ENCODE measurements around the gene CMSS1.
A peak's percentile ranks its signal among the peaks of the same experiment; 100 is the strongest.

The CMSS1 gene

DNA sequence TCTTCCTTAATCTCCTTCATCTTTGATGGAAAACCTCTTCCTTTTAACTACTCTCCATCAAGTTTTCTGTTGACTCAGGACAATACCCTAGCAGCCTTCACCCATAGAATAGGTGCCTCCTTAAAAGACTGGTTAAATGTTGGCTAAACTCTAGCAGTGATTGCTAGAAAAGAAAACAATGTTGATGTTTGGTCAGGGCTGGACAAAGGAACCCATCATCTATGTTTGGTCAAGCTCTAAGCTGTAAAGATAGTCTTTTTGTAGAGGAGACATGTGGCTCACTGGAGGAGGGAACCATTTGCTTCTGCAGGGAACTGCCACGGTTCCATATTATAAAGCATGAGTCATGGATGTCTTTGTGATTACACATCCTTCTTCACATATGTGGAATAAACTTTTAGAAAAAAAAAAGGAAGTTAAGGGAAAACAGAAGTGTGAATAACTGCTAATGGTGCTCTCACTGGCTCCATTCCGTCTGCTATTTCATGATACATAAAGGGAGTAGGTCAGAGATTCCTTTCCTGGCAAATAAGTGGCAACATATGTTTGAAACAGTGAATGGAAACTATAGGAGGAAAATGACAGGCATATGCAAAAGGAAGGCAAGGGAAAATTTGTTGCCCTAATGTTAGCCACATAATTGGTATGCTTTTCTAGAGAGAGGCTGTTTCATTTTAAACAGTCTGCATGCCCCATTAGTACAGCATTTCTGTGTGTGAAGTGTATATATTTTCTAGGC lies 78.2 kb downstream of the CMSS1 start:
- H3K9me3 Mint-ChIP-seq: no peaks in the 10 kb centered on the region
- peaks cover 10% of the 10 kb centered on the region for H3K4me1 Mint-ChIP-seq
- H3K36me3 Mint-ChIP-seq (ENCODE audit: low read depth): no peaks in the 10 kb centered on the region
- H3K4me3 Mint-ChIP-seq: no peak overlapping the region
- H3K27ac Mint-ChIP-seq: peak overlapping the region in 2 of 3 experiments; percentile 23 to 25
- TF ChIP-seq, protein P1, sequence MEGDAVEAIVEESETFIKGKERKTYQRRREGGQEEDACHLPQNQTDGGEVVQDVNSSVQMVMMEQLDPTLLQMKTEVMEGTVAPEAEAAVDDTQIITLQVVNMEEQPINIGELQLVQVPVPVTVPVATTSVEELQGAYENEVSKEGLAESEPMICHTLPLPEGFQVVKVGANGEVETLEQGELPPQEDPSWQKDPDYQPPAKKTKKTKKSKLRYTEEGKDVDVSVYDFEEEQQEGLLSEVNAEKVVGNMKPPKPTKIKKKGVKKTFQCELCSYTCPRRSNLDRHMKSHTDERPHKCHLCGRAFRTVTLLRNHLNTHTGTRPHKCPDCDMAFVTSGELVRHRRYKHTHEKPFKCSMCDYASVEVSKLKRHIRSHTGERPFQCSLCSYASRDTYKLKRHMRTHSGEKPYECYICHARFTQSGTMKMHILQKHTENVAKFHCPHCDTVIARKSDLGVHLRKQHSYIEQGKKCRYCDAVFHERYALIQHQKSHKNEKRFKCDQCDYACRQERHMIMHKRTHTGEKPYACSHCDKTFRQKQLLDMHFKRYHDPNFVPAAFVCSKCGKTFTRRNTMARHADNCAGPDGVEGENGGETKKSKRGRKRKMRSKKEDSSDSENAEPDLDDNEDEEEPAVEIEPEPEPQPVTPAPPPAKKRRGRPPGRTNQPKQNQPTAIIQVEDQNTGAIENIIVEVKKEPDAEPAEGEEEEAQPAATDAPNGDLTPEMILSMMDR (IDR thresholded peaks at IDR 0.05; ENCODE audit: unreplicated experiment in 3 of 3): no peak
- no peaks in the 10 kb centered on the region for H3K27me3 Mint-ChIP-seq (ENCODE audit: low read depth)

DNA sequence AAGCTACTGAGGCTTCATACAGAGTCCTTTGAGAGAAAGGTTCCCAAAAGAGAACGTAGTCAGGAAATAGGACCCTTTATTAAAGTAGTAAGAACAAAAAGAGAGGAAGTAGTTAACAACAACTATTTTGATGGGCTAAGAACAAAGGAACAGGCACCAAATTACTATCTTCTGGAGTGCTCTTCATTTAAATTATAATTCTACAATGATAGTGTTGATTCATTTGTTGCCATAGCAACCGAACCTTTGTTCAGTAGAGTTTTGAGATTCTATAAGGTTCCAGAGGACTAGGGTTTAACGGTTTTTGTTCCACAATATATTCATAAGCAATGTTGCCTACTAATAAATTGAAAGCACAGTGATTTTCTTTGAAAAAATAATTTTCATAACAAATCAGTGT lies 78.8 kb downstream of the CMSS1 start:
- Mint-ChIP-seq H3K27ac (peak overlapping the region in 2 of 3 experiments; percentile 23 to 25), H3K27me3 (ENCODE audit: low read depth) (no peaks in the 10 kb centered on the region), H3K4me1 (peaks cover 14% of the 10 kb centered on the region), H3K4me3 (no peak overlapping the region), H3K36me3 (ENCODE audit: low read depth) (no peaks in the 10 kb centered on the region), H3K9me3 (no peaks in the 10 kb centered on the region)
- TF ChIP-seq, protein P1 (IDR thresholded peaks at IDR 0.05; ENCODE audit: unreplicated experiment in 3 of 3): no peak

DNA sequence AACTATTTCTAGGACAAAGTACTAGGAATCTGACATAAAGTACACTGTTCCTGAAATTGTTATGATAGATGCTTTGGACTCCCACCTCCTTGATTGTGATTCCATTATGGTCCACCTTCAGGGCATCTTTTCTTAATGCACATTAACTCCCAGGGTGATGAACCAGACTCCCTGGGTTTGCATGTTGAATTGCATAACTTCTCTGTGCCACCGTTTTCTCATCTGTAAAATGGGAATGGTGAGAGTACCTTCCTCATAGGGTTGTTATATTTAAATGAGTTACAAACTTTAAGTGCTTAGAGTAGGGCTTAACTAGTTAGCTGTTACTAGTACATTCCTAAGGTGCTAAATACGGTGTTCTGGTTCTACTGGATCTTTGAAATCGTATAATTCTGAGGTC lies 81.9 kb downstream of the CMSS1 start:
- Mint-ChIP-seq H3K4me1 (peaks cover 23% of the 10 kb centered on the region), H3K27ac (no peak overlapping the region), H3K27me3 (ENCODE audit: low read depth) (no peaks in the 10 kb centered on the region), H3K36me3 (ENCODE audit: low read depth) (no peaks in the 10 kb centered on the region), H3K4me3 (no peak overlapping the region), H3K9me3 (no peaks in the 10 kb centered on the region)
- TF ChIP-seq, protein P1 (IDR thresholded peaks at IDR 0.05; ENCODE audit: unreplicated experiment in 3 of 3): no peak

DNA sequence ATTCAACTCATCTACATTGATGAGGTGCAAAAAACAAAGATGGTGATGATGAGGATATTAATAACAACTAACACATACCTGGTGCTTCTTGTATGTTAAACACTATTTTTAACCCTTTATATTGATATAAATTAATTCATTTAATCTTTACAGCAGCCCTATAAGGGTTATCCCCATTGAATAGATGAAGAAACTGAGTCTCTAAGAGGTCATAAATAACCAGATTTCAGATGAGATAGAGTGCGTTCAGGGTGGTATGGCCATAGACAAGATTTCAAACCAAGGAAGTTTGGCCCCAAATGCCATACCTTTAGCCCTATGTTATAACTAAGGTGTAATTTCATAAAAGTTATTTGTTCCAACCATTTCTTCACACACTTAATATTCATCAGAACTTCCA lies 82.6 kb downstream of the CMSS1 start:
- no peak overlapping the region for H3K4me3 Mint-ChIP-seq
- no peaks in the 10 kb centered on the region for H3K27me3 Mint-ChIP-seq (ENCODE audit: low read depth)
- no peaks in the 10 kb centered on the region for H3K9me3 Mint-ChIP-seq
- no peaks in the 10 kb centered on the region for H3K36me3 Mint-ChIP-seq (ENCODE audit: low read depth)
- TF ChIP-seq, protein P1 (IDR thresholded peaks at IDR 0.05; ENCODE audit: unreplicated experiment in 3 of 3): no peak
- H3K27ac Mint-ChIP-seq: no peak overlapping the region
- peaks cover 23% of the 10 kb centered on the region for H3K4me1 Mint-ChIP-seq

DNA sequence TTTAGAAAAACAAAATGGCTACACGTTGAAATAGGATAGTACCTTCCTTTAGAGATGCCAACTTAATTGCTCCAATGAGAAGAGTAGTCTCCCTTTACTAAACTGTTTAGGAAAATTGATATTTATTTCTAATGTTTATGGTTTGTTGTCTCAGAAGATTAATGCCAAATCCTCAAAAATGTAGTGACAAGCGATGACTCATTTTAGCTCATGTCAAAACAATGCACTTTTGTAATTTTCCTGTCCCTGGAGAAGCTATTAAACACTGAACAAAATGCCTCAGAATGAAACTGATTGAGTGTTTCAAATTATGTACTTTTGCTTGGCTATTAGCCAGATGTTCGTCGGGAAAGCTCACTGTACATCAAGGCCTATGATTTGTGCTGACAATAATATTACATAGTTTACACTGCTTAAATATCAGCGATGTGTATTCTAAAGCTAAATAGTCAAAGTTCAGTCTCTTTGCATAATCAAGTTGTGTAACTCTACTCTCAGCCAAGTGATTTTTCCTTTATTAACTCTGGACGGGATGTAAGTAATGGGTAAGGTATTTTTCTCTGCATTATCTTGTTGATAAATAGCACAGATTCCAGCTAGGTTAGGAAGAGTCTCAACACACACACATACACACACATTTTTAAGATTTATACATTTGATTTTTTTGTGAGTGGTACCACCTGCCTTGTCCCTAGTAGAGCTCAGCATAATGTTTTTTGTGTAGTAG lies 83.7 kb downstream of the CMSS1 start:
- Mint-ChIP-seq H3K27ac (peak overlapping the region; percentile 42 to 69 (median 54)), H3K4me1 (peaks cover 14% of the 10 kb centered on the region), H3K9me3 (no peaks in the 10 kb centered on the region), H3K36me3 (ENCODE audit: low read depth) (no peaks in the 10 kb centered on the region), H3K27me3 (ENCODE audit: low read depth) (no peaks in the 10 kb centered on the region), H3K4me3 (no peak overlapping the region)
- TF ChIP-seq, protein P1 (IDR thresholded peaks at IDR 0.05; ENCODE audit: unreplicated experiment in 3 of 3): no peak

All from nephron (organoid).